Kidney capillary endothelial cell (primary cell): Measurements from ENCODE around the gene TUBB2B.

ENCODE experiments used
- DNase-seq: peaks from one replicate; pipeline ENCODE4 v3.0.0-alpha.2; 2018; ENCODE audit warnings: low spot score

The TUBB2B gene

GRCh38 chr6:3232017-3232945, 4.8 kb upstream of the TUBB2B start:
- DNase-seq = no peak

DNA sequence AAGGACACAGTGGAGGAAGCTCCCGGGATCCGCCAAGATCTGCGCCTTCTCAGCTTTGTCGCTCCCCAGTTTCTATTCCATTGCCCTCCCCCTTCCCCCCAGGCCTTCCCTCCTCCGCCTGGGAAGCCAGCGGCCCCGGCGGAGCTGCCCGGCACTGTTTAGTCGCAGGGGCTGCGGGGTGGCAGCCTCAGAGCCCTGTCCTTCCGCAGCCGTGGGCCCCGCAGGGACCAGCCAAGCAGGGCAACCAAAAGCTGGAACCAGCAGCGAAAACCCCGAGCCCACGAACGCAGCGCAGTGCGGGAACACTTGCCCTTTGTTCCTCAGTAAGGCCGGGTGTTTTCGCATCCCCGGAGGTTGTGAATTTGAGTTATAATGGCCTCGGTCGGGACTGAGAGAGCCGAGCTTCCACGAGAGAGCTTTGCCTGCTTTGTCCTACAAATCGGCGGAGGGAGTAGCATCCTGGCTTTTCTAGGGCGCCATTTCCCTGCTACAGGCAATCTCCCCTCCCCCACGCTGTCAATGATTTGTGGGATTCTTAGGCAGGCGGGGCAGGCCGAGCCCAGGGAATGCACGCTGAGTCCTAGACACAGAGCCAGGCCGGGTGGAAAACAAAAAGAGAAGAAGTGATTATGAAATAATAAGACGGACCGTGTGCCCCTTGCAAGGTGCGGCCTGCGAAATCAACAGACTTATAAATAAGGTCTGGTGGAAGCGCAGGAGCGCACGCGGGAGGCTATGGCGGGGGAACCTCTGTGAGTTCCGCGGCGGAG, 4.0 kb upstream of the TUBB2B start:
- DNase-seq = peak; percentile 44

DNA sequence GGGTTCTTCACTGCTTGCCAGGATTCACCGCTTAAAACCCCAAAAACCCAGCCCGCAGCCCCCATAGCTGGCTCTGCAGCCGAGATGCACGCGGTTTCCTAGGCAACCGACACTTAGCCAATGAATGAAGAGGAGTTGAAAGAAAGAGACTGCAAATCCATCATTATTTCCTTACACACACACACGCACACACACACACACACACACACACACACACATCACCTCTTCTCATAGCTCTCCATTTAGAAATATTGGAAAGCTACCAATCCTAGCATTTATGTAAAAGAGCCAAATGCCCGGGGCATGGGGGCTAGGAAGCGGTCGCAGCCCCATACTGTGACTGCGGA, 3.4 kb upstream of the TUBB2B start:
- no peak for DNase-seq

DNA sequence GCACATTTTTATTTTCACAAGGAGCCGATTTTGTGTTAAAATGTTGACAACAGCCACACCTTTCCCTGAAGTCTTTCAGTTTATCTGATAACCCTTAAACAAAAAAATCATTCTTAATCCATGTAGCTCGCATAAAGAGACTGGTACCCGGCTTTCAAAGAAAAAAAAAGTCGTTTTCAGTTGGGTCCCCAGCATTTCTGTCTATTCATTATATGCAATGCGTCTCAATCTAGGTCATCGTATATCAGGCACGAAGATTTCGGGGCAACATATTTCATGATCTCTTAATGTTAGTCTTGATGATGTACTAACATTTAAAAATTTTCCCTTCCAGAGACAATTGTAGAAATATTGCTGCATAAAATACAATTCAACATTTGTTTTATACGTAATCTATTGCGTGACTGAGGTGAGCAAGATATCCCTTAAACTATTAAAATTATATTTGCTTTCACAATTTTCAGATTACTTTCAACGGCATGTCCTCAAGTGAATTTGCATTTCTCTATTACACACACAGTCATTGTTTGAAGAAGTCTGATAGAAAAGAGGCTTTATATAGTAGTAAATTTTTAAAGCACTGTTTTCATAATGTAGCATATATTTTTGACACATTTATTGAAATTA, 2.9 kb upstream of the TUBB2B start:
- no peak for DNase-seq

- DNase-seq = no peak
Measured at GRCh38 chr6:3229566-3230178, 2.2 kb upstream of the TUBB2B start.

- no peak for DNase-seq
Measured at GRCh38 chr6:3228771-3229565, 1.5 kb upstream of the TUBB2B start.

DNA sequence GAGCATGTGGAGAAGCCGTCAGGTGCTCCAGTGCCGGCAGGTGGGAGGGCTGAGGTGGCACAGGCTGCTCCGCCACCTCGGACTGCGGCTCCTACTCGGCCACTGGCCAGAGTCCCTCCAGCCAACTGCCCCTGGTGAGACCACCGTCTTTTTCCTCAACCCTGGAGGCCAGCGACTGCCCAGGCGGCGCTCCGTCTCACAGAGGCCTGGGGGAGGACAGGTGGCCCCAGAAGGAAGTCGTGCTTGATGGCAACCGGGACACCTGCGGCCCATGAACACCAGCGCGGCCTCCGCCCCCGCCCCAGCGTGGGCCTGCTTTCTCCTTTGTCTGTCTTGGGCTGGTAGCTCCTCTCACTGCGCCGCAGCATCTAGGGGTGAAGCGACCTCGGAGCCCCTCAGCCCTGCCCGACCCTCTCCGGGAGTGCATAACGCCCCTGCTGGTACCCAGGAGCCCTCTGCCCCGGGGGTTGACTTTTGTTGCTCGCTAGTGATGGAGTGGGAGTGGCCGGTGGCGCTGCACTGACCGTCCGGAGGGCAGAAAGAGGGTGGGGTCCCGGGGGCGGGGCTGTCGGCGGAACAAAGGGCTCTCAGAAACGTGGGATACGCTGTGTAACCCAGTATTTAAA, 706 bp upstream of the TUBB2B start:
- no peak for DNase-seq

DNA sequence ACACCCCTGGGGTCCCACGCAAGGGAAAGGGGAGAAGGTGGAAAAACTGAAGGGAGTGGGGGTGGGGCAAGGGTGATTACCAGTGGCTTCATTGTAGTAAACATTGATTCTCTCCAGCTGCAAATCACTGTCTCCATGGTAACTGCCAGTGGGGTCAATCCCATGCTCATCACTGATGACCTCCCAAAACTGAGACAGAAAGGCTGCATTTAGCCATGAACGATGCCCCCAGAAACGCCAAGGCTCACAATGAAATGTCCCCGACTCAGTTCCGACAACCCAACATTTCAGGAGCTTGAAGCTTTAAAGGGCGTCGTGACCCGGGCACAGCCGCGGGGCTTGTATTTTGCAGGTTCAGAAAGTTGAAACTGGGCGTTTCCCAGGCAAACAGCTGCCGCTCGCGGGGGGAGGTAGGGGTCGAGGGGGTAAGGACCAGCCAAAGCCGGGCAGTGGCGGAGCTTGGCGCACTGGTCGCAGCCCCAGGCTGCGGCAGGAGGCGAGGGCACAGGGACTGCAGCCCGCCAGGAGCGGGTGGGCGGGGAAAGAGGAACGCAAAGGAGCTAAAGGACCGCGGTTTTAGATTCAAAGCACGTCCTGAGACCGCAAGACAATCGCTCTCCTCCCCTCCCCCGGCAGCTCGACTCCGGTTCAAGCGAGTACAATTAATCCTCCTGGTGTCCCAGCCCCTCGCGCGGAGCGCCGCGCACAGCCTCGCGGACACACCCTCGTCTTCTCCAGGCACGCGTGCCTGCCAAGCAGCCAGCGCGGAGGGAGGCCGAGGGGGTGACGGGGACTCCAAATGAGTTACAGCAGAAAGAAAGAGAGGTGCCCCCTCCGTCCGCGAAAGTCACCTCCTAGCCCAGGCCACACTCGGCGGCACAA, 731 bp downstream of the TUBB2B start:
- no peak for DNase-seq

DNA sequence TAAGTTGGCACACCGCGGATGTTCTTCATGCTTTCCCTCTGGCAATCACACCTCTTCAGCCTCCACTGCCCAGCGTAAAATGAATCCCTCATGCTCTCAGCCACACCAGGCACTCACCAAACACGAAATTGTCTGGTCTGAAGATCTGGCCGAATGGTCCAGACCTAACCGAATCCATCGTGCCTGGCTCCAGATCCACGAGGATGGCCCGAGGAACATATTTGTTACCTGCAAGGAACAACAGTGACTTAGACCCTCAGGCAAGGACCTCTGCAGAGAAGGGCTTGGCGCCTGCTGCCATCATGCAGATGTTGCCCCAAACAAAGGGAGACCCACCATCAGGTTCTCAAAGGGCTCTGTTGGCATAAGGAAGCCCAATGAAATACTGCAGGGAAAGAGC, 1.4 kb downstream of the TUBB2B start:
- DNase-seq = no peak

DNA sequence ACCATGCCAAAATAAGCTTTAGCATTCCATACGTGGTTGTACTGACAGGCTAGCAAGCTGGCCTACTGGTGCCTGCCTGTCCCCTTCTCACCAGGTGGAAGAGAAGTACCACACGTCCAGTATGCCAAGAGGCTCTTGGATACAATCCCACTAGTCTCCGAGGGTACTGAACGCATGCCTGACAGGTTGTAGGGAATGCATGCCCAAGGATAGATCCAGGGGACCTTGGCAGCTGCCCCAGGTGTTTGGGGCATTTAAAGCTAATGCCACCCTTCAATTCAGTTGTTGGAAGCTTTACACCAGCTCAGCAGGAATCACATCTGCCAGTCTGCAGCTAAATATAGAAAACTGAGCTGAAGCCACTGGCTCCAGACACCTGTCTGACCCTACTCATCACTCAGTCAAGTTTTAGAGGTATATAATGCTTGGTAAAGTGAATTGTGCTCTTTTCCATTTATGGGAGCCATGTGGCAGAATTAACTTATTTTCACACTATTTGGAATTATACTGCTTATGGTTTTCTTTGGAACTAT, 4.9 kb downstream of the TUBB2B start:
- DNase-seq = no peak

DNA sequence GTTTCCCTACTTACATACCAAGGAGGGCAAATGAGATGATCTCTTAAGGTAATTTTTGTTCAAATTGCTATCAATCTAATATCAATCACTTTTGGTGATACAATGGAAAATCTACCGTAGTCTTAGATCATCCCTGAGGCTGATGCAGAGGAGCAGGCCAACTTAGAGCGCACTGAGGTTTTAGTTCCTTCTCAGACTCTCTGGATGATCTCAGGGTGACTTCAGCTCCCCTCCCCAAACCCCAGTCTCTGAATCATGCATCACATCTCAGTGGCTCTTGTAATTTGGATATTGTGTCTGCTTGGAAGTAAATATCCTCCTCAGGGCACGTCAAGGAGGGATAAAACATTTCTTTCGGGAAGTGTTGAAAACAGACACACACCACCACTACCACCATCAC, 5.9 kb downstream of the TUBB2B start:
- no peak for DNase-seq

DNA sequence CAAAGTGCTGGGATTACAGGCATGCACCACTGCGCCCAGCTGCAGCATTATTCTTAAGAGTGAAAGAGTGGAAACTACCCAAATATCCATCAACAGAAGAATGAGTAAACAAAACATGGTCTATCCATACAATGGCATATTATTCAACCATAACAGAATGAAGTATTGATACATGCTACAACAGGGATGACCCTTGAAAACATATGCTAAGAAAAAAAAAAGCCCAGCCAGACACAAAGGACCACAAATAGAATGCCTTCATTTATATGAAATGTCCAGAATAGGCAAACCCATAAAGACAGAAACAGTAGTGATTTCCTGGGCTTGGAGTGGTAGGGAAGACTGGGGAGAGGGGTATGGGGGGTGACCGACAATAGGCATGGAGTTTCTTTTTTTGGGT, 7.1 kb downstream of the TUBB2B start:
- DNase-seq = no peak

GRCh38 chr6:3218266-3218665, 9.2 kb downstream of the TUBB2B start:
- DNase-seq = no peak

DNA sequence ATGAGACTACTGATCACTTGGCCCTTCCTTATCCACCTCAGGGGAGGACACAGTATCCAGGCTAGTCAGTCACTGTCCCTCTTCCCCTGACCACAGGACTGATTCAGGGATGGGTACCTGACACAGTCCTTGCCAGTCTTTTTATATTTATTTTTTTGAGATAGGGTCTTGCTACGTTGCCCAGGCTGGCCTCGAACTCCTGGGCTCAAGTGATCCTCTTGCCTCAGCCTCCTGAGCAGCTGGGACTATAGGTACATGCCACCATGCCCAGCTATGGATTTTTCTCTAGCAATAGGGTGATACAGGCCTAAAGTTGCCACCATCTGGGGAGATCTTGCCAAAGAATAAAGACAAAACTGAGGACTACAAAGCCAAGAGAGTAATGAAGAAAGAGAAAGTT, 10.2 kb downstream of the TUBB2B start:
- DNase-seq = no peak

DNA sequence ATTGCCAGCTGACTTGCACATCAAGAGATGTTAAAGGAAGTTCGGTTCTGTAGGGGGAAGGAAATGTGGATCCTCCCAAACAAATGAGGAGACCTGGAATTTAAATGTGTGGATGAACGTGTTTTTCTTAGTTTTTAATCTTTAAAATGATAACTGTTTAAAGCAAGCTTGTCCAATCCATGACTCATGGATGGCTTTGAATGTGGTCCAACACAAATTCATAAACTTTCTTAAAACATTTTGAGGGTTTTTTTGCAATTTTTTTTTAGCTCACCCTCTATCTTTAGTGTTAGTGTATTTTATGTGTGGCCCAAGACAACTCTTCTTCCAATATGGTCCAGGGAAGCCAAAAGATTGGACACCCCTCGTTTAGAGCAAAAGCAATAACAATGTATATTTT, 12.6 kb downstream of the TUBB2B start:
- no peak for DNase-seq

- DNase-seq = no peak
Measured at GRCh38 chr6:3213334-3213695, 14.1 kb downstream of the TUBB2B start.

- no peak for DNase-seq
Measured at GRCh38 chr6:3212261-3212660, 15.2 kb downstream of the TUBB2B start.

- no peak for DNase-seq
Measured at GRCh38 chr6:3211681-3212080, 15.8 kb downstream of the TUBB2B start.

DNA sequence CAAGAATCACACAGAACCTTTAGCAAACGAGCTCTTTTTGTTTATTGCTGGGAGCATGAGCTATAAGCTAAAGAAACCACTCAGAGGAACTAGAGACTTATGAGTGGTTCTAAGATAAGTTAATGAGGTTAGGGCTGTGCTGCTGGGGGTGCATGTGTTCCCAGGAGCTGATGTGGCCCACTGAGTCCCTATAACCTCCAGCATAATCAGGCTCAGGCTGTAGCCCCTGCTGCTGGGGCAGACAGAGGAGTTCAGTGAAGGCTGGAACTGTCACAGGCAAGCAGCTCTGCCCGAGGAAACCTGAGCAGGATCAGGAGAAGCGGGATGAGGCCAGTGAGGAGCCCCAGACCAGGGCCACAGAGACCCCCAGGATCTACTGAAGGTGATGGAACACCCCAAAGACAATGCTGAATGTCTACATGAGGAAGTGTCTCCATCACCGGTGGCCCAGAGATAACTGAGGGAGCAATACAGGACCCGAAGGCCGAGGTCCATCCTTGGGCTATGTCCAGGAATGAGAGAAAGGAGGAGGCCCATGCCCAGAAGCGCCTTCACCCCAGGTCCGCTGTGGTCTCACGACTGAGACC, 17.3 kb downstream of the TUBB2B start:
- no peak for DNase-seq
